Measurements from ENCODE around the gene DUOX1.
A peak's percentile ranks its signal among the peaks of the same experiment; 100 is the strongest.

DUOX1 gene

DNA sequence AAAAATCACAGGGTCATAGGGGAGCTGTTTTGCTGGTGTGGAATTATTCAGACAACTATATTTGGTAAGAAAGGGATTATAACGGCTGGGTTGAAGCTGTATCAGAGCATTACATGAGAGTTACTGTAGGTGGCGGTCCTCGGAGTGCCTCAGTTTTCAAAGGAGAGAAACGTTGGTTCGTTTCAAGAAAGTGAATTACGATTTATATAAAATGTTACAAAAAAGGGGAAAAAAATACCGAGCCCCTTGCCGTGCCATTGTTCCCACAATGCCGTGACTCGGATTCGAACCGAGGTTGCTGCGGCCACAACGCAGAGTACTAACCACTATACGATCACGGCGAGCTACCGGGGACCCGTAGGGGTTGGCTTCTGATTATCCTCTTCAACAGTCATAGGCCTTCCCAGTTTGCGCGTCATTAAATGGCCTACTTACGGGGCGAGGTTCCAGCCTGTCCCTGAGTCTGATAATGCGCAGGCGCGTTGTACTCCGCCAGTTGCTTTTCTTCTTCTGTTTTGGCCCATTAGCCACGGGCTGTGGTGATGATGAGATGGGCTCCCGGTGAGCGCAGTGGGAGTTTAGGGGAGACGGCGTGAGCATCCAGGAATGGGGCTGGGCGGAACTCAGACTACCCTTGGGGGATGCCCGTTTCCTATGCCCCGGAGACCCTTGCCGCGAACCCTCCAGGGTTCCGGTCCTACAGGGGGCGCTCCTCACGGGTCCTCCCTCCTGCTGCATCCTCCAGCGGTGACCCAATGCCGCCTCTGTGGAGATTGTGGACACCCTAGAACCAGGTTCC is 68.7 kb downstream of the DUOX1 start:
- peak; percentile 88 for DNase-seq

DNA sequence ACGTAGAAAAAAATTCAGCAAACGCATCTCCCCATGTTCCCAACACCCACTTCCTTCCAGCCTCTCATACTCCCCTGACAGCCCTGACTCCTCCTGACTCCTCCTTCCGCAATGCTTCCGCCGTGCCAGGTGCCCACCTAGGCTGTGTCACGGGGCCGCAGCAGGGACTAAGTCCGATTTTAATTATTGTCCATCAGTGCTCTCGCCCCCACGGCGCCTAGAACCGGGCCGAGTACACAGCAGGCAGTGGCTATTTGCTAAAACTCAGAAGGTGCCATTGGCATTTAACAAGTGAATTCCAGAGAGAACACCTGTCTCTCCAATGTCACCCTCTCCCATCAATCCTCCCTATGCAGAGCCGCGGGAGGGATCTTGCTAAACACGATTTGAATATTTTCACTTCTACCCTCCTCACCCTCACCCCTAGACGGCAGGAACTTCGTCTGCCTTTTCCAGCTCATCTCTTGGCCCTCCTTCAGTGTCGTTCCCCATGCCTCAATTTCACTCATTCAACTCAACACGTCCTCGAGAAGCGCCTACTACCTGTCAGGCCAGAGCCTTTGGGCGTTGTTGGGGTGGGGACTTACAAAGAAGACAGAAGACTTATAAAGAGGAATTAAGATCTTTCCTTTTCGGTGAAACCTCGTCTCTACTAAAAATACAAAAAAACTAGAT is 69.5 kb downstream of the DUOX1 start:
- peak; percentile 57 for DNase-seq

- DNase-seq: peak; percentile 94
Measured at GRCh38 chr15:45200001-45200798, 70.4 kb downstream of the DUOX1 start.

DNA sequence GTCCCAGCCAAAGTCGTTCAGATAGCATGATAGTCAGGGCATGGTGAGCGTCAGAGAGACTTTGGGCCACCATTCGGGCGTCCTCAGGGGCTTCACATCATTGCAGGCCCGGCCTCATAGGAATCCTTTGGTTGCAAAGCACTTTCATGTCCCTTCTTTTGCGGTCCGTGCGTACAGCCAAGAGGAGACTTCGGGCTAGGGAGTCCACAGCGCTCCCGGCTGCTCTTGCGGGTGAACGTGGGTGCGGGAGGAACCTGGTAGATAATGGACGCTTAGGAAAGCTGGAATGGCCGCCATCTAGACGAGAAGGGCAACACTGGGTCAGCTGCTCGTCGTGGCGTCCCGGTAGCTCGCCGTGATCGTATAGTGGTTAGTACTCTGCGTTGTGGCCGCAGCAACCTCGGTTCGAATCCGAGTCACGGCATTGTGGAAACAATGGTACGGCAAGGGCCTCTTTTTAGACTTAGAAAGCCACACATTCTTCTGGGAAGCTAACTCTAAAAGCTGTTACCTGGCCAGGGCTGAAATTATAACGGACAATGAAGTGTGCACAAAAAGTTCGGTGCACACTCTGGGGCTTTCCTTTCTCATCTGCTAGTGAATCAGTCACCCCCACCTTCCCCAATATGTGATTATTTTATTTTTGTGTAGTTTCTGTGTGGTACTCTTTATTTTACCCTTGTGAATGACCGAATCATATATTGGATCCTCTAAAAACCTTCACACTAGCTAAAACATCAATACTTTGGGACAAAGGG is 71.2 kb downstream of the DUOX1 start:
- DNase-seq: peak; percentile 90

DNA sequence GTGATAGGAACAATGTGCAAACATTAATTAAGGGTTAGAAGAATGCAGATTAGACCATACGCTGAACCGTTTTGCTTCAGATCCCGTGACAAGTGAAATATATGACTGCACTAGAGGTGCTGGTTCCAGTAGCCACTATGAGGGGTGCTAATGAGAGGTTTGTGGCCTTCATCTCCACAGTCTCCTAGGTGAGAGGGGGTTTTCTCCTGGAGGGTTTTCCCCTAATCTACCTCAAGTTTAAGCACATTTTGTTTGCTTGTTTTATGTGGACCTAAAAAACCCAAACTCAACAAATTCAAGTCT is 71.7 kb downstream of the DUOX1 start:
- DNase-seq: no peak

- no peak for DNase-seq
Measured at GRCh38 chr15:45201869-45202268, 72.1 kb downstream of the DUOX1 start.

DNA sequence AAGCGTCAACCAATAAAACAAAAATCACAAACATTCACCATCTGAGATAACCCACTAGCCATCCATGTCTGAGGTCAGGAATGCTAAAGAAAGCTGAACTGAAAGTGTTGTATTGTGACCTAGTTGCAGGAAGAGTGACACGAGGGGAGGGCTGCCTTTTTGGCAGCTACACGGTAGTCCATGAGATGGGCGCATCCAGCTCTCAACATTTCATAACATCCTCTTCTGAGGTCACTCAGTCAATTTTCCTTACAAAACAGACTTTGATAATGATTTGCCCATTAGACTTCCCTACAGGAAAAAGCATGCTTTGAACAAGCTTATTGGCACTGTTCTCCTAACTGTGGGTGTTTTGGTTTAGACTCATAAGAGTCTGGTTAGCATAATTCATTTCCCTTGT is 73.4 kb downstream of the DUOX1 start:
- no peak for DNase-seq

DNA sequence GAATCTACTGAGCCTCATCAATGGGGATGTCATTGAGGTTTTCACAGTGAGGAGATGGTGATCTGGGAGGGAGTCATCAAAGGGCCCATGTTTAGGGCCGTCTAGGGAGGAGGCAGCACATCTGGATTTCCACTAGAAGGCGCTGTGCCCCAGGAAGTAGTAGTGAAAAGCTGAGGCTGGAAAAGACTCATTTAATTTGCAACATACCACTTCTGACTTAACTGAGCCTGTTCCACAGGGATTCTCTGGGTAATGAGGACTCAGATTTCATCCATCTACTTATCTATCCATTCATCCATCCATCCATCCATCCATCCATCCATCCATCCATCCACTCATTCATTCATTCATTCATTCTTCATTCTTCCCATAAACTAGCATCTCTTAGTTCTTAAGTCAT is 75.4 kb downstream of the DUOX1 start:
- peak; percentile 76 for DNase-seq

- DNase-seq: no peak
Measured at GRCh38 chr15:45212493-45212892, 82.7 kb downstream of the DUOX1 start.
